ENCODE results near the gene CEP192. TPM values are rescaled to one million over a fixed set of nuclear protein-coding genes. Genes with fewer than 3 reads are reported as not detected.
"Not testable (repeated sequence)": the region's sequence is repeated elsewhere in the genome, so short reads cannot be mapped to it uniquely, and the experiment has no call there.

Gene CEP192
- polyA plus RNA-seq, 2 donors, result 6.6 to 6.8 TPM

DNA sequence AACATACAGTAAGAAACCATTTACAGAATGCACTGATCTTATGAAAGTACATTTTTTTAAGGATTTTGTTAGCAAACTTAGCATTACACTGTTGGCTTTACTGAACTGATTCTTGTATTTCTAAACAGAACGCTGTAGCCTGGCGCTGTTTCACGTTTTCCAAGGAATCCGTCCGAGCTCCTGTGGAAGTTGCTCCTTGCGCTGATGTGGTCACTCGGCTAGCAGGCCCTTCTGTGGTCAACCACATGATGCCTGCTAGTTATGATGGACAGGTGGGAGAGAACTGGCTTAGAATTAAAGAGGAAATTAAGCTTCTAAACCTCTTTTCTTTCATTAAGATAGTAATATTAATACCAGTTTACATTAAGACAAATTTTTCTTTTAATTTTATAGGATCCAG is 76.8 kb downstream of the CEP192 start:
- Histone ChIP-seq H3K36me3 (ENCODE audit: control insufficient read depth in 2 of 2, insufficient read depth in 2 of 2, low read length in 1 of 2) (peaks cover 9 to 15% of the 10 kb centered on the region in 2 donors), H3K4me1 (ENCODE audit: control insufficient read depth in 2 of 2, insufficient read depth in 2 of 2, low read length in 1 of 2) (no peaks in the 10 kb centered on the region), H3K27ac (ENCODE audit: low read depth in 2 of 2, low read length in 1 of 2) (no peak overlapping the region), H3K4me3 (ENCODE audit: low read depth in 1 of 2, low read length in 2 of 2) (no peak overlapping the region), H3K27me3 (ENCODE audit: control insufficient read depth in 1 of 2, insufficient read depth in 2 of 2, low read length in 2 of 2) (no peaks in the 10 kb centered on the region), H3K9me3 (ENCODE audit: control insufficient read depth in 2 of 2, insufficient read depth in 1 of 2, low read depth in 1 of 2, low read length in 1 of 2) (no peaks in the 10 kb centered on the region)
- 86 to 92% methylated on average over 7 of the region's 7 CpGs for WGBS, 2 donors

DNA sequence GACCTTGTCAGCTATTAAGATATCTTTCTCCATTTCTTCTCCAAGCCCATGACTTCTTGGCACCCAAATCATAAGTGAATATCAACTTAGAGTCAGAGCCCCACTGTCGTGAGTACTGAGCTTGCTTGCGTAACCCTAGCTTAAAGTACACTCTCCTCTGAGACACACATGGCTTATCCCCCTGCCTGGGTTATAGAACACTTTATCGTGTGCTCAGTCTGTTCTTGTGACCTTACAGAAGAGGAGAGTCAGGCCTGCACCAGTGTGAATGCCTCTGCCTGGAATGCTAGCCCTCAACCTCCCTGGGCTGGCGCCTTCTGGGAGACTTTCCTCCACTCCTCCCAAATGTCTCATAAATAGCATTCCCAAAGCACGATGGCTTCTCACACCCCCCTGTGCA is 79.3 kb downstream of the CEP192 start:
- no peak overlapping the region for H3K4me3 ChIP-seq (ENCODE audit: low read depth in 1 of 2, low read length in 2 of 2)
- H3K4me1 ChIP-seq (ENCODE audit: control insufficient read depth in 2 of 2, insufficient read depth in 2 of 2, low read length in 1 of 2), result no peaks in the 10 kb centered on the region
- WGBS, 2 donors, result 91 to 93% methylated on average over 5 of the region's 5 CpGs
- H3K9me3 ChIP-seq (ENCODE audit: control insufficient read depth in 2 of 2, insufficient read depth in 1 of 2, low read depth in 1 of 2, low read length in 1 of 2), result no peaks in the 10 kb centered on the region
- H3K27ac ChIP-seq (ENCODE audit: low read depth in 2 of 2, low read length in 1 of 2), result no peak overlapping the region
- H3K36me3 ChIP-seq (ENCODE audit: control insufficient read depth in 2 of 2, insufficient read depth in 2 of 2, low read length in 1 of 2), result peaks cover 9 to 18% of the 10 kb centered on the region in 2 donors
- H3K27me3 ChIP-seq (ENCODE audit: control insufficient read depth in 1 of 2, insufficient read depth in 2 of 2, low read length in 2 of 2), result no peaks in the 10 kb centered on the region

DNA sequence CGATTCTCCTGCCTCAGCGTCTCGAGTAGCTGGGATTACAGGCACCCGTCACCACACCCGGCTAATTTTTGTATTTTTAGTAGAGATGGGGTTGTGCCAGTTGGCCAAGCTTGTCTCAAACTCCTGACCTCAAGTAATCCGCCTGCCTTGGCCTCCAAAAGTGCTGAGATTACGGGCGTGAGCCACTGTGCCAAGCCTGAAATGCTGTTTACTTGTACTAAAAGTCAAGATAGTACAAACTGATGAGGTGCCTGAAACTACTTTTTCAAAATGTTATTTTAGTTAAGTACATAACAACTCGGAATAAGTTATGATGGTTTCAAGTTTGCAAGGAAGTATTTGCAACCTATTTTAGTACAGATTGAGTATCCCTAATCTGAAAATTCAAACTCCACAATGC is 85.7 kb downstream of the CEP192 start:
- no peak overlapping the region for H3K27ac ChIP-seq (ENCODE audit: low read depth in 2 of 2, low read length in 1 of 2)
- H3K27me3 ChIP-seq (ENCODE audit: control insufficient read depth in 1 of 2, insufficient read depth in 2 of 2, low read length in 2 of 2), result no peaks in the 10 kb centered on the region
- H3K36me3 ChIP-seq (ENCODE audit: control insufficient read depth in 2 of 2, insufficient read depth in 2 of 2, low read length in 1 of 2), result peaks cover 0 to 3% of the 10 kb centered on the region in 2 donors
- no peaks in the 10 kb centered on the region for H3K9me3 ChIP-seq (ENCODE audit: control insufficient read depth in 2 of 2, insufficient read depth in 1 of 2, low read depth in 1 of 2, low read length in 1 of 2)
- H3K4me3 ChIP-seq (ENCODE audit: low read depth in 1 of 2, low read length in 2 of 2), result no peak overlapping the region
- no peaks in the 10 kb centered on the region for H3K4me1 ChIP-seq (ENCODE audit: control insufficient read depth in 2 of 2, insufficient read depth in 2 of 2, low read length in 1 of 2)
- WGBS, 2 donors, result 60% methylated on average over 9 of the region's 9 CpGs

DNA sequence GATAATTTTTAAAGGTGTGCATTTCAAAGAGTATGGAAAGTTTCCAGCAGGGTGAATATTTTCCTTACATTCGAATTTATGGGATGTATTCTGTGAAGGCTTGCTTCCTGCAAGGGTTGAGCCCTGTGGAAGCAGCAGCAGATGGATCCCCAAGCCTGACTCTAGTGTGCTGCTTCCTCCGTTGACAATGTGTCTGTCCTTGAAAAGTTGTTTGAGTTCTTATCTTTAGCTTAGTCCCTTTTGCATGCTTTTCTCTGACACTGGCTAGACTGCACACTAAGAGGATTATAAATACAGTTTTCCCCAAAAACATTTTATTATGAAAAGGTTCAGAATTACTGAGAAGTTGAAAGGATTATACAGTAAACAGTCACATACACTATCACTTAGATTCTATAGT is 86.3 kb downstream of the CEP192 start:
- no peak overlapping the region for H3K27ac ChIP-seq (ENCODE audit: low read depth in 2 of 2, low read length in 1 of 2)

DNA sequence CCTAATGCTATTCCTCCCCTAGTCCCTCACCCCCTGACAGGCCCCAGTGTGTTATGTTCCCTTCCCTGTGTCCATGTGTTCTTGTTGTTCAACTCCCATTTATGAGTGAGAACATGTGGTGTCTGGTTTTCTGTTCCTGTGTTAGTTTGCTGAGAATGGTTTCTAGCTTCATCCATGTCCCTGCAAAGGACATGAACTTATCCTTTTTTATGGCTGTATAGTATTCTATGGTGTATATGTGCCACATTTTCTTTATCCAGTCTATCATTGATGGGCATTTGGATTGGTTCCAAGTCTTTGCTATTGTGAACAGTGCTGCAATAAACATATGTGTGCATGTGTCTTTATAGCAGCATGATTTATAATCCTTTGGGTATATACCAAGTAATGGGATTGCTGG is 86.9 kb downstream of the CEP192 start:
- not testable (repeated sequence) for H3K4me1 ChIP-seq (ENCODE audit: control insufficient read depth in 2 of 2, insufficient read depth in 2 of 2, low read length in 1 of 2); H3K36me3 ChIP-seq (ENCODE audit: control insufficient read depth in 2 of 2, insufficient read depth in 2 of 2, low read length in 1 of 2); H3K9me3 ChIP-seq (ENCODE audit: control insufficient read depth in 2 of 2, insufficient read depth in 1 of 2, low read depth in 1 of 2, low read length in 1 of 2); H3K27me3 ChIP-seq (ENCODE audit: control insufficient read depth in 1 of 2, insufficient read depth in 2 of 2, low read length in 2 of 2); H3K4me3 ChIP-seq (ENCODE audit: low read depth in 1 of 2, low read length in 2 of 2); H3K27ac ChIP-seq (ENCODE audit: low read depth in 2 of 2, low read length in 1 of 2)

More for the DNA sequence above, 86.3 kb downstream of the CEP192 start:
- WGBS, 2 donors, result 66 to 69% methylated on average over 2 of the region's 2 CpGs
- no peaks in the 10 kb centered on the region for H3K9me3 ChIP-seq (ENCODE audit: control insufficient read depth in 2 of 2, insufficient read depth in 1 of 2, low read depth in 1 of 2, low read length in 1 of 2)
- H3K4me1 ChIP-seq (ENCODE audit: control insufficient read depth in 2 of 2, insufficient read depth in 2 of 2, low read length in 1 of 2), result no peaks in the 10 kb centered on the region
- no peak overlapping the region for H3K4me3 ChIP-seq (ENCODE audit: low read depth in 1 of 2, low read length in 2 of 2)
- peaks cover 0 to 3% of the 10 kb centered on the region in 2 donors for H3K36me3 ChIP-seq (ENCODE audit: control insufficient read depth in 2 of 2, insufficient read depth in 2 of 2, low read length in 1 of 2)
- no peaks in the 10 kb centered on the region for H3K27me3 ChIP-seq (ENCODE audit: control insufficient read depth in 1 of 2, insufficient read depth in 2 of 2, low read length in 2 of 2)

DNA sequence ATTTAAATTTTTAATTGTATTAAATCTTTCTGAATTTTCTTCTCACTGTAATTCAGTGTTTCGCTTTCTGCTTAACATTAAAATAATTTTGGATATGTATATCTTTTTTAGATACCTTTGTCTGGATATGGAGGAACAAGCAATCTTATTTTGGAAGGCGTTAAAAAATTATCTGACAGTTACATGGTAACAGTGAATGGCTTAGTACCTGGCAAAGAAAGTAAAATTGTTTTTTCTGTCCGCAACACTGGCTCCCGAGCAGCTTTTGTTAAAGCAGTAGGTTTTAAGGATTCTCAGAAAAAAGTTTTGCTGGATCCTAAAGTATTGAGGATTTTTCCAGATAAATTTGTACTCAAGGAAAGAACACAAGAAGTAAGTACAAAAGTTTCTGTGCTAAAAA is 95.7 kb downstream of the CEP192 start:
- Histone ChIP-seq H3K4me1 (ENCODE audit: control insufficient read depth in 2 of 2, insufficient read depth in 2 of 2, low read length in 1 of 2) (no peaks in the 10 kb centered on the region), H3K4me3 (ENCODE audit: low read depth in 1 of 2, low read length in 2 of 2) (no peak overlapping the region), H3K27ac (ENCODE audit: low read depth in 2 of 2, low read length in 1 of 2) (no peak overlapping the region), H3K27me3 (ENCODE audit: control insufficient read depth in 1 of 2, insufficient read depth in 2 of 2, low read length in 2 of 2) (no peaks in the 10 kb centered on the region), H3K9me3 (ENCODE audit: control insufficient read depth in 2 of 2, insufficient read depth in 1 of 2, low read depth in 1 of 2, low read length in 1 of 2) (no peaks in the 10 kb centered on the region), H3K36me3 (ENCODE audit: control insufficient read depth in 2 of 2, insufficient read depth in 2 of 2, low read length in 1 of 2) (peaks cover 0 to 8% of the 10 kb centered on the region in 2 donors)
- WGBS, 2 donors, result 94 to 97% methylated on average over 4 of the region's 4 CpGs

DNA sequence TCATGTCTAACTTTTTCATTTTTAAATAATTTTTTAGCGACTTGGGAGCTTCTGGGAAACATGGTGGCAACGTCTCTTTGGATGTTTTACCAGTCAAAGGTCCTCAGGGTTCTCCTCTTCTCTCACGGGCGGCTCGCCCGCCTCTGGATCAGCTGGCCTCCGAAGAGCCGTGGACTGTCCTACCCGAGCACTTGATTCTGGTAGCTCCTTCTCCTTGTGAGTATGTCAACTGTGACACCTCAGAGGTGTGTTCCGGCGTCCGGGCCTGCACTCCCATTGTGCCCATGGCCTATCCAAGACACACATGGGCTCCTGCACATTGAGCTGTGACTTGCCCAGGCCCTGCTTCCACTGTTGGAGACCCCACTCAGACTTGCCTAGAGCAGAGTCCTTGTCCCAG is 104.3 kb downstream of the CEP192 start:
- 93 to 97% methylated on average over 12 of the region's 12 CpGs for WGBS, 2 donors
- Histone ChIP-seq H3K27me3 (ENCODE audit: control insufficient read depth in 1 of 2, insufficient read depth in 2 of 2, low read length in 2 of 2) (no peaks in the 10 kb centered on the region), H3K9me3 (ENCODE audit: control insufficient read depth in 2 of 2, insufficient read depth in 1 of 2, low read depth in 1 of 2, low read length in 1 of 2) (no peaks in the 10 kb centered on the region), H3K36me3 (ENCODE audit: control insufficient read depth in 2 of 2, insufficient read depth in 2 of 2, low read length in 1 of 2) (peaks cover 5 to 25% of the 10 kb centered on the region in 2 donors), H3K27ac (ENCODE audit: low read depth in 2 of 2, low read length in 1 of 2) (no peak overlapping the region), H3K4me1 (ENCODE audit: control insufficient read depth in 2 of 2, insufficient read depth in 2 of 2, low read length in 1 of 2) (no peaks in the 10 kb centered on the region), H3K4me3 (ENCODE audit: low read depth in 1 of 2, low read length in 2 of 2) (no peak overlapping the region)

DNA sequence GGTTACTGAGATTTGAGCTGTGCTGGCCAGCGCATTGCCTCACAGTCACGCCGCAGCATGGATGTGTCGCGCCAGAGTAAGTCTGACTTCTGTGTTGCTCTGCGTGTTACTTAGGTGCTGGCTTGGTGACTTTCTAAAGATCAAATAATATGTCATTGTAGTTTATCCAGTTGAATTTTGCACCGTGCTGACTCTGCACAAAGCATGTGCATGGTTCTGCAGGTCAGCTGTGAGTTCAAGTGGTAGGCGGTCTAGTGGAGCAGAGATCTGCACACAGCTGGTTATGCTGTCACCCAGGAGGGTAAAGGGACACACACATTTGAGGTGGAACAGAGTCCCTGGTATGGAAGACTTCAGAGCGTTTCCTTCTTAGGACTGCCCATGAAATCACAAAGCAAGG is 105.1 kb downstream of the CEP192 start:
- no peaks in the 10 kb centered on the region for H3K4me1 ChIP-seq (ENCODE audit: control insufficient read depth in 2 of 2, insufficient read depth in 2 of 2, low read length in 1 of 2)
- no peaks in the 10 kb centered on the region for H3K27me3 ChIP-seq (ENCODE audit: control insufficient read depth in 1 of 2, insufficient read depth in 2 of 2, low read length in 2 of 2)
- H3K36me3 ChIP-seq (ENCODE audit: control insufficient read depth in 2 of 2, insufficient read depth in 2 of 2, low read length in 1 of 2), result peaks cover 5 to 19% of the 10 kb centered on the region in 2 donors
- H3K9me3 ChIP-seq (ENCODE audit: control insufficient read depth in 2 of 2, insufficient read depth in 1 of 2, low read depth in 1 of 2, low read length in 1 of 2), result no peaks in the 10 kb centered on the region
- no peak overlapping the region for H3K4me3 ChIP-seq (ENCODE audit: low read depth in 1 of 2, low read length in 2 of 2)
- no peak overlapping the region for H3K27ac ChIP-seq (ENCODE audit: low read depth in 2 of 2, low read length in 1 of 2)
- 98% methylated on average over 9 of the region's 9 CpGs for WGBS, 2 donors

DNA sequence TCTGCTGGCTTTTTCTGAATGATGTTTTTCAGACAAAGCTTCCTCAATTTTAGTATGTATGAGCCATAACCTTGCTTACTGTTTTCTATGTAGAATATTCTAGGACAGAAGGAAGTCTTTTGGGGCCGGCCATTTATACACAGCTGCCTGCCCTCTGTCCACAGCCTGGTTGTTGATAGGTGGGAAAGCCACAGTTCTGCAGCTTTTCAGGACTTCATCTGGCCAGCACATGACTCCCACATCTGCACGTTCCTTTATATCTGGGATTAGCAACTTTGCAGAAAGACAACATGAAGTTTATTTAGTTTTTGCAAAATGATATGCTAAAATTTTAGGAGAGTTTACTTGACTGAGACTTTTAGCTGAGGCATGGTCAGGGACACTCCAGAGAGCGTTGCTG is 105.6 kb downstream of the CEP192 start:
- Histone ChIP-seq H3K27ac (ENCODE audit: low read depth in 2 of 2, low read length in 1 of 2) (no peak overlapping the region), H3K4me3 (ENCODE audit: low read depth in 1 of 2, low read length in 2 of 2) (no peak overlapping the region), H3K4me1 (ENCODE audit: control insufficient read depth in 2 of 2, insufficient read depth in 2 of 2, low read length in 1 of 2) (no peaks in the 10 kb centered on the region), H3K36me3 (ENCODE audit: control insufficient read depth in 2 of 2, insufficient read depth in 2 of 2, low read length in 1 of 2) (peaks cover 8 to 24% of the 10 kb centered on the region in 2 donors), H3K27me3 (ENCODE audit: control insufficient read depth in 1 of 2, insufficient read depth in 2 of 2, low read length in 2 of 2) (no peaks in the 10 kb centered on the region), H3K9me3 (ENCODE audit: control insufficient read depth in 2 of 2, insufficient read depth in 1 of 2, low read depth in 1 of 2, low read length in 1 of 2) (no peaks in the 10 kb centered on the region)
- whole genome bisulfite sequencing, 2 donors, result 94% methylated on average over 3 of the region's 3 CpGs

DNA sequence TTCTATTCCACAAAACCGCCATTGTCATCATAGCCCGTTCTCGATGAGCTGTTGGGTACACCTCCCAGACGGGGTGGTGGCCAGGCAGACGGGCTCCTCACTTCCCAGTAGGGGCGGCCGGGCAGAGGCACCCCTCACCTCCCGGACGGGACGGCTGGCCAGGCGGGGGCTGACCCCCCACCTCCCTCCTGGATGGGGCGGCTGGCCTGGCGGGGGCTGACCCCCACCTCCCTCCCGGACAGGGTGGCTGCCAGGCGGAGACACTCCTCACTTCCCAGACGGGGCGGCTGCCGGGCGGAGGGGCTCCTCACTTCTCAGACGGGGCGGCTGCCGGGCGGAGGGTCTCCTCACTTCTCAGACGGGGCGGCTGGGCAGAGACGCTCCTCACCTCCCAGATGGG is 106.9 kb downstream of the CEP192 start:
- H3K4me1 ChIP-seq (ENCODE audit: control insufficient read depth in 2 of 2, insufficient read depth in 2 of 2, low read length in 1 of 2); H3K4me3 ChIP-seq (ENCODE audit: low read depth in 1 of 2, low read length in 2 of 2); H3K27ac ChIP-seq (ENCODE audit: low read depth in 2 of 2, low read length in 1 of 2); H3K27me3 ChIP-seq (ENCODE audit: control insufficient read depth in 1 of 2, insufficient read depth in 2 of 2, low read length in 2 of 2); H3K9me3 ChIP-seq (ENCODE audit: control insufficient read depth in 2 of 2, insufficient read depth in 1 of 2, low read depth in 1 of 2, low read length in 1 of 2): not testable (repeated sequence)
- WGBS, 2 donors, result 95 to 97% methylated on average over 16 to 26 of the region's 26 CpGs
- H3K36me3 ChIP-seq (ENCODE audit: control insufficient read depth in 2 of 2, insufficient read depth in 2 of 2, low read length in 1 of 2), result peaks cover 8 to 37% of the 10 kb centered on the region in 2 donors

Data from esophagus (tissue), 2 donors.